ENCODE data around the gene OVCH2. TPM values are rescaled to one million over a fixed set of nuclear protein-coding genes. Genes with fewer than 3 reads are reported as not detected.

Gene OVCH2
- total and polyA plus RNA-seq, 2 experiments from 2014 or later: 0.42 to 1.3 TPM

DNA sequence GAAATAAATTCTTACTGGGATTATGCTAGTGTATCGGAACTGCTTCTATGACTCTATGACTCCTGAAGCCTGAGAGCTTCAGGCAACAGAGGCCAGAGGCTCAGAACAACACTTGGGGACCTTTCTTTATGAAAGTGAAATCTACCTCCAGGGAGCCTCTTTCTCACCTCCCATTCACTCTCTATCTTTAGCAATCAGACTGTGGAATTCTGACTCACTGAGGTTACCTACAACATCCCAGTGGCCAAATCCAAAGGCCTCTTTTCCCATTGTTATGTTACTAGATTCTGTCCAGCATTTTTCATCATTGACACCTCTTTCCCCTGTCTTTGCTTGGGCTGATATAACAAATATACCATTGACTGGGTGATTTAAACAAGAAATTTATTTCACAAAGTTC is 18.9 kb downstream of the OVCH2 start (continued):
- TF ChIP-seq, protein P1, sequence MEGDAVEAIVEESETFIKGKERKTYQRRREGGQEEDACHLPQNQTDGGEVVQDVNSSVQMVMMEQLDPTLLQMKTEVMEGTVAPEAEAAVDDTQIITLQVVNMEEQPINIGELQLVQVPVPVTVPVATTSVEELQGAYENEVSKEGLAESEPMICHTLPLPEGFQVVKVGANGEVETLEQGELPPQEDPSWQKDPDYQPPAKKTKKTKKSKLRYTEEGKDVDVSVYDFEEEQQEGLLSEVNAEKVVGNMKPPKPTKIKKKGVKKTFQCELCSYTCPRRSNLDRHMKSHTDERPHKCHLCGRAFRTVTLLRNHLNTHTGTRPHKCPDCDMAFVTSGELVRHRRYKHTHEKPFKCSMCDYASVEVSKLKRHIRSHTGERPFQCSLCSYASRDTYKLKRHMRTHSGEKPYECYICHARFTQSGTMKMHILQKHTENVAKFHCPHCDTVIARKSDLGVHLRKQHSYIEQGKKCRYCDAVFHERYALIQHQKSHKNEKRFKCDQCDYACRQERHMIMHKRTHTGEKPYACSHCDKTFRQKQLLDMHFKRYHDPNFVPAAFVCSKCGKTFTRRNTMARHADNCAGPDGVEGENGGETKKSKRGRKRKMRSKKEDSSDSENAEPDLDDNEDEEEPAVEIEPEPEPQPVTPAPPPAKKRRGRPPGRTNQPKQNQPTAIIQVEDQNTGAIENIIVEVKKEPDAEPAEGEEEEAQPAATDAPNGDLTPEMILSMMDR (conservative IDR thresholded peaks at IDR 0.05; ENCODE audit: low read depth in 2 of 2): no peak

DNA sequence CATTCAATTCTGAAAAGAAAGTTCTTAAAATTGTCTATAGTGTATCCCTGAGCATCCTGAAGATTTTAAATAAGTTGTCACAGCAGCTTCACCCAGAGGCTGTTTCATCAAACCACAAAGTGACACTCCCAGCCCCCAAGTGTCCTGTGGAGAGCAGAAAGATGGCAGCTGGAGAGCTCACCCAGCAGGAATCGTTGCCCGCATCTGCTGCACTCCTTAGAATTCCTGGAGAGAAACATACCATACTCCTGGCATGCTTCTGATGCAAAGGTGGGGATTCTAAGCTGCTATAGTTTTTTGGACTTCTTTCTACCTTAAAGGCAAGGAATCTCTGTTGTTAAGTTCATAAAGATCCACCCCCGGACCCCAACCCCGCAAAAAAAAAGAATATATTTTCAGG is 19.5 kb downstream of the OVCH2 start:
- DNase-seq (ENCODE audit: low spot score) (no peak), ATAC-seq (no peak)
- H3K4me2 ChIP-seq: no peak overlapping the region
- Mint-ChIP-seq H3K4me3 (no peak overlapping the region), H3K9me3 (0 out of 3 replicates have a peak, but pooled peaks cover 3% of the 10 kb centered on the region), H3K4me1 (peaks cover 19% of the 10 kb centered on the region), H3K36me3 (ENCODE audit: low read depth) (no peaks in the 10 kb centered on the region), H3K27ac (no peak overlapping the region), H3K27me3 (ENCODE audit: insufficient read depth, low read depth, poor library complexity) (peaks cover 9% of the 10 kb centered on the region)
- no peaks in the 10 kb centered on the region for H3K9me2 ChIP-seq (ENCODE audit: insufficient read depth)
- no peak overlapping the region for H3K4me3 ChIP-seq
- H3K79me2 ChIP-seq (replicated peaks; ENCODE audit: insufficient read depth): no peaks in the 10 kb centered on the region
- TF ChIP-seq EZH2phosphoT487 (IDR thresholded peaks at IDR 0.05; ENCODE audit: unreplicated experiment) (no peak), ZNF331 (CRISPR knock-in tag; IDR thresholded peaks at IDR 0.05; ENCODE audit: low read depth) (no peak), POLR2AphosphoS5 (IDR thresholded peaks at IDR 0.05; ENCODE audit: low read depth) (no peak), ZNF114 (CRISPR knock-in tag; IDR thresholded peaks at IDR 0.05) (no peak), STAT1 (IDR thresholded peaks at IDR 0.05; ENCODE audit: unreplicated experiment) (no peak)
- TF ChIP-seq, protein P2, sequence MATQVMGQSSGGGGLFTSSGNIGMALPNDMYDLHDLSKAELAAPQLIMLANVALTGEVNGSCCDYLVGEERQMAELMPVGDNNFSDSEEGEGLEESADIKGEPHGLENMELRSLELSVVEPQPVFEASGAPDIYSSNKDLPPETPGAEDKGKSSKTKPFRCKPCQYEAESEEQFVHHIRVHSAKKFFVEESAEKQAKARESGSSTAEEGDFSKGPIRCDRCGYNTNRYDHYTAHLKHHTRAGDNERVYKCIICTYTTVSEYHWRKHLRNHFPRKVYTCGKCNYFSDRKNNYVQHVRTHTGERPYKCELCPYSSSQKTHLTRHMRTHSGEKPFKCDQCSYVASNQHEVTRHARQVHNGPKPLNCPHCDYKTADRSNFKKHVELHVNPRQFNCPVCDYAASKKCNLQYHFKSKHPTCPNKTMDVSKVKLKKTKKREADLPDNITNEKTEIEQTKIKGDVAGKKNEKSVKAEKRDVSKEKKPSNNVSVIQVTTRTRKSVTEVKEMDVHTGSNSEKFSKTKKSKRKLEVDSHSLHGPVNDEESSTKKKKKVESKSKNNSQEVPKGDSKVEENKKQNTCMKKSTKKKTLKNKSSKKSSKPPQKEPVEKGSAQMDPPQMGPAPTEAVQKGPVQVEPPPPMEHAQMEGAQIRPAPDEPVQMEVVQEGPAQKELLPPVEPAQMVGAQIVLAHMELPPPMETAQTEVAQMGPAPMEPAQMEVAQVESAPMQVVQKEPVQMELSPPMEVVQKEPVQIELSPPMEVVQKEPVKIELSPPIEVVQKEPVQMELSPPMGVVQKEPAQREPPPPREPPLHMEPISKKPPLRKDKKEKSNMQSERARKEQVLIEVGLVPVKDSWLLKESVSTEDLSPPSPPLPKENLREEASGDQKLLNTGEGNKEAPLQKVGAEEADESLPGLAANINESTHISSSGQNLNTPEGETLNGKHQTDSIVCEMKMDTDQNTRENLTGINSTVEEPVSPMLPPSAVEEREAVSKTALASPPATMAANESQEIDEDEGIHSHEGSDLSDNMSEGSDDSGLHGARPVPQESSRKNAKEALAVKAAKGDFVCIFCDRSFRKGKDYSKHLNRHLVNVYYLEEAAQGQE (IDR thresholded peaks at IDR 0.05; ENCODE audit: unreplicated experiment): no peak
- TF ChIP-seq, protein P1 (conservative IDR thresholded peaks at IDR 0.05; ENCODE audit: low read depth in 2 of 2): no peak
- TF ChIP-seq, protein P3, sequence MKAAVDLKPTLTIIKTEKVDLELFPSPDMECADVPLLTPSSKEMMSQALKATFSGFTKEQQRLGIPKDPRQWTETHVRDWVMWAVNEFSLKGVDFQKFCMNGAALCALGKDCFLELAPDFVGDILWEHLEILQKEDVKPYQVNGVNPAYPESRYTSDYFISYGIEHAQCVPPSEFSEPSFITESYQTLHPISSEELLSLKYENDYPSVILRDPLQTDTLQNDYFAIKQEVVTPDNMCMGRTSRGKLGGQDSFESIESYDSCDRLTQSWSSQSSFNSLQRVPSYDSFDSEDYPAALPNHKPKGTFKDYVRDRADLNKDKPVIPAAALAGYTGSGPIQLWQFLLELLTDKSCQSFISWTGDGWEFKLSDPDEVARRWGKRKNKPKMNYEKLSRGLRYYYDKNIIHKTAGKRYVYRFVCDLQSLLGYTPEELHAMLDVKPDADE (IDR thresholded peaks at IDR 0.05): no peak
- no peak overlapping the region for H2AFZ ChIP-seq
- peaks cover 7% of the 10 kb centered on the region; the same call in 1 of the 2 replicates for H3K4me1 ChIP-seq (ENCODE audit: insufficient read depth)
- no peaks in the 10 kb centered on the region for H3K27me3 ChIP-seq (ENCODE audit: insufficient read depth)
- no peak overlapping the region for H3K27ac ChIP-seq (ENCODE audit: low read depth)
- H4K20me1 ChIP-seq (replicated peaks; ENCODE audit: insufficient read depth): no peaks in the 10 kb centered on the region
- no peaks in the 10 kb centered on the region for H3F3A ChIP-seq (replicated peaks; ENCODE audit: low read depth)
- H3K36me3 ChIP-seq (ENCODE audit: insufficient read depth): no peaks in the 10 kb centered on the region
